Endothelial cell (in vitro differentiated cells): ENCODE results near the gene APEX1. TPM values are rescaled to one million over a fixed set of nuclear protein-coding genes. Genes with fewer than 3 reads are reported as not detected.

Experiments
- DNase-seq: peaks from one replicate; pipeline ENCODE4 v3.0.0; 2021; ENCODE audit warnings: low spot score
- H3K27ac Mint-ChIP-seq: one replicate; pipeline ENCODE4 v1.8.0; 2021; ENCODE audit warnings: mixed read lengths, inconsistent platforms; ENCODE audit not compliant: unreplicated experiment
- H3K27me3 Mint-ChIP-seq: one replicate; pipeline ENCODE4 v1.8.0; 2021; ENCODE audit warnings: mild to moderate bottlenecking, moderate library complexity, mixed read lengths, inconsistent platforms; ENCODE audit not compliant: unreplicated experiment
- H3K36me3 Mint-ChIP-seq: one replicate; pipeline ENCODE4 v1.8.0; 2021; ENCODE audit warnings: mild to moderate bottlenecking, low read depth, mixed read lengths, inconsistent platforms; ENCODE audit not compliant: unreplicated experiment
- H3K4me1 Mint-ChIP-seq: one replicate; pipeline ENCODE4 v1.8.0; 2021; ENCODE audit warnings: mild to moderate bottlenecking, mixed read lengths, inconsistent platforms; ENCODE audit not compliant: unreplicated experiment
- H3K4me3 Mint-ChIP-seq: one replicate; pipeline ENCODE4 v1.8.0; 2021; ENCODE audit warnings: mild to moderate bottlenecking, mixed read lengths, inconsistent platforms; ENCODE audit not compliant: unreplicated experiment
- H3K9me3 Mint-ChIP-seq: one replicate; pipeline ENCODE4 v1.8.0; 2021; ENCODE audit warnings: mixed read lengths, inconsistent platforms; ENCODE audit not compliant: unreplicated experiment
- total RNA-seq: library from RNA; stranded (reverse); fragmentation: NEBNext Ultra II Directional; extraction: Animal tissue kit (Norgen Biotek cat#: 25700); gene quantifications from one replicate; pipeline ENCODE4 v1.2.1, GENCODE V29; 2021; ENCODE audit not compliant: unreplicated experiment
- TF ChIP-seq, protein P1 (sequence below): fragments of 200-600 bp; sonication (generic); IDR thresholded peaks from one replicate; pipeline ENCODE4 v1.5.0; 2021; ENCODE audit warnings: antibody characterized with exemption; ENCODE audit not compliant: unreplicated experiment

APEX1 gene
- total RNA-seq, 1 donor from 2014 or later, result 230 TPM

- DNase-seq, result no peak
- TF ChIP-seq, protein P1, sequence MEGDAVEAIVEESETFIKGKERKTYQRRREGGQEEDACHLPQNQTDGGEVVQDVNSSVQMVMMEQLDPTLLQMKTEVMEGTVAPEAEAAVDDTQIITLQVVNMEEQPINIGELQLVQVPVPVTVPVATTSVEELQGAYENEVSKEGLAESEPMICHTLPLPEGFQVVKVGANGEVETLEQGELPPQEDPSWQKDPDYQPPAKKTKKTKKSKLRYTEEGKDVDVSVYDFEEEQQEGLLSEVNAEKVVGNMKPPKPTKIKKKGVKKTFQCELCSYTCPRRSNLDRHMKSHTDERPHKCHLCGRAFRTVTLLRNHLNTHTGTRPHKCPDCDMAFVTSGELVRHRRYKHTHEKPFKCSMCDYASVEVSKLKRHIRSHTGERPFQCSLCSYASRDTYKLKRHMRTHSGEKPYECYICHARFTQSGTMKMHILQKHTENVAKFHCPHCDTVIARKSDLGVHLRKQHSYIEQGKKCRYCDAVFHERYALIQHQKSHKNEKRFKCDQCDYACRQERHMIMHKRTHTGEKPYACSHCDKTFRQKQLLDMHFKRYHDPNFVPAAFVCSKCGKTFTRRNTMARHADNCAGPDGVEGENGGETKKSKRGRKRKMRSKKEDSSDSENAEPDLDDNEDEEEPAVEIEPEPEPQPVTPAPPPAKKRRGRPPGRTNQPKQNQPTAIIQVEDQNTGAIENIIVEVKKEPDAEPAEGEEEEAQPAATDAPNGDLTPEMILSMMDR, result no peak
- H3K4me1 Mint-ChIP-seq, result peaks cover 5% of the 10 kb centered on the region
- H3K27ac Mint-ChIP-seq, result no peak within 1 kb of the TSS
- no peaks in the 10 kb centered on the region for H3K36me3 Mint-ChIP-seq
- H3K27me3 Mint-ChIP-seq, result peaks cover 5% of the 10 kb centered on the region
- no peak within 1 kb of the TSS for H3K4me3 Mint-ChIP-seq
- no peaks in the 10 kb centered on the region for H3K9me3 Mint-ChIP-seq
Observed at GRCh38 chr14:20435582-20436362, 19.3 kb upstream of the APEX1 start, which contains the start of gene KLHL33. Gene KLHL33 (minus strand): TSS chr14:20436166. CDS start chr14:20435811, 355 bp downstream.

DNA sequence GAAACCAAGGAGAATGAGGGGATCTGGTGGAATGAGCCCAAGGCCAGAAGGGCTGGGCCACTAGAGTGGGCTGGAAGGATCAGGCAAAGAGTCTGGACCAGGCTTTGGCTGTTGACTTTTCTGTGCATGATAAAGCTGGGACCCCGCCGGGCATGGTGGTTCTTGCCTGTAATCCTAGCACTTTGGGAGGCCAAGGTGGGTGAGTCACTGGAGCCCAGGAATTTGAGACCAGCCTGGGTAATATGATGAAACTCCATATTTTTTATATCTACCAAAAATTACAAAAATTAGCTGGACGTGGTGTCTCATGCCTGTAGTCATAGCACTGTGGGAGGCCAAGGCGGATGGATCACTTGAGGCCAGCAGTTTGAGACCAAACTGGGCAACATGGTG is 18.7 kb upstream of the APEX1 start:
- H3K4me1 Mint-ChIP-seq, result peaks cover 9% of the 10 kb centered on the region
- H3K27ac Mint-ChIP-seq, result no peak overlapping the region
- no peak overlapping the region for H3K4me3 Mint-ChIP-seq
- H3K36me3 Mint-ChIP-seq, result no peaks in the 10 kb centered on the region
- peaks cover 5% of the 10 kb centered on the region for H3K27me3 Mint-ChIP-seq
- H3K9me3 Mint-ChIP-seq, result no peaks in the 10 kb centered on the region
- no peak for DNase-seq
- TF ChIP-seq, protein P1, result no peak

GRCh38 chr14:20438664-20439063 is 16.4 kb upstream of the APEX1 start:
- DNase-seq, result no peak
- TF ChIP-seq, protein P1, result no peak
- Mint-ChIP-seq H3K27ac (no peak overlapping the region), H3K27me3 (peaks cover 6% of the 10 kb centered on the region), H3K36me3 (peaks cover 13% of the 10 kb centered on the region), H3K4me1 (peaks cover 17% of the 10 kb centered on the region), H3K4me3 (peak overlapping the region; percentile 9), H3K9me3 (no peaks in the 10 kb centered on the region)

DNA sequence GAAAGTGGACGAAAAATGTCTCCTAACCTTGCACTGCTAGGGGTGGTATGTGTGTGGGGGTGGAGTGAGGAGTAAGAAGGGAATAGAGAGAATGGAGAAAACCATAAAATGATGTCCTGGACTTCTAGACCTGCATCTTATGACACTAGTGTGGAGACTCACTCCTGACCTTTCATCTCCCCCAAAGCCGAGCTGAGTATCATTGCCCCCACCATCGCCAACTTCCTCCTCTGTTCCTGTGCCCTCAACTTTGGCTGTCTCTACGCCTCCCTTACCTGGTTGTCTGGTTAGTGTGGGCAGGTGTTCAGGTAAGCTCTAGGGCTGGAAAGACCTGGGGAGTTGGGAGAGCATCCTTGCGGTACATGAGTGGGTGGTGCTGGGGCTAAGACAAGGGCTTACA is 14.6 kb upstream of the APEX1 start:
- DNase-seq, result no peak

DNA sequence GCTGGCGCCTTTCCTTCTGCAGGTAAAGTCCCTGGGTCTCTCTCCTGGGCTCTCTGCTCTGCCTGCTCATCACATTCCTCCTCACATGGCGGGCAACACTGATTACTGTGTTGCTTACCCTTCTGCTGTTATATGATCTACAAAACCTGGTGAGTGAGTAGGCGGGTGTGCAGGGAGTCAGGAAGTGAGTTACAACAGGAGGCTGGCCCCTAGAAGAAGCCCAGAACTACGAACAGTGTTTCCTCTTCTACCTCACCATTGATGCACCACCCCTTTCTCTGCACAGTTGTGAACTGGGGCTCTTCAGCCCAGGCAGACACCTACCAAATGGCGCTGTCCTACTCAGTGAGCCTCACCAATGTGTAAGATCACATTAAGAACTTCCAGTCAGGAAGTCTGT is 14.1 kb upstream of the APEX1 start:
- Mint-ChIP-seq H3K27me3 (peaks cover 4% of the 10 kb centered on the region), H3K36me3 (peaks cover 13% of the 10 kb centered on the region), H3K9me3 (no peaks in the 10 kb centered on the region), H3K4me3 (no peak overlapping the region), H3K27ac (no peak overlapping the region), H3K4me1 (peaks cover 17% of the 10 kb centered on the region)
- DNase-seq, result no peak
- TF ChIP-seq, protein P1, result no peak

More for the DNA sequence above, 14.6 kb upstream of the APEX1 start:
- peaks cover 17% of the 10 kb centered on the region for H3K4me1 Mint-ChIP-seq
- H3K4me3 Mint-ChIP-seq, result no peak overlapping the region
- peaks cover 13% of the 10 kb centered on the region for H3K36me3 Mint-ChIP-seq
- TF ChIP-seq, protein P1, result no peak
- H3K27ac Mint-ChIP-seq, result no peak overlapping the region
- H3K27me3 Mint-ChIP-seq, result peaks cover 4% of the 10 kb centered on the region
- H3K9me3 Mint-ChIP-seq, result no peaks in the 10 kb centered on the region
